Endothelial cell of umbilical vein (primary cell): Measurements from ENCODE around the gene ACTL7B. TPM values are rescaled to one million over a fixed set of nuclear protein-coding genes. Genes with fewer than 3 reads are reported as not detected.

Experiments
- BruUV-seq: library from RNA; stranded (reverse); fragments of 400-500 nt; replicated peaks from 2 replicates; lab custom pipeline; 2021; lab: Mats Ljungman, UMichigan
- CTCF ChIA-PET: fragments of 300-600, 350-600 bp; sonication (Branson Sonifier 250); formaldehyde crosslinking; loops from one replicate; lab custom pipeline; 2021; ENCODE audit warnings: antibody characterized with exemption, inconsistent platforms; lab: Charles Lee
- POLR2A ChIA-PET: fragments of 300-600, 350-600 bp; sonication (Branson Sonifier 250); formaldehyde crosslinking; loops from one replicate; lab custom pipeline; 2021; ENCODE audit warnings: antibody characterized with exemption, inconsistent platforms; lab: Charles Lee
- DNase-seq: peaks from one replicate; pipeline ENCODE4 v3.0.0-alpha.2; 2011; ENCODE audit warnings: low read depth, low spot score
- FAIRE-seq: peaks from 2 replicates; lab custom pipeline; 2011; peaks lifted over from hg19 to GRCh38; lab: Jason Lieb, UNC
- H2AFZ ChIP-seq: 2 replicates; pipeline ENCODE4 v1.6.0; 2012; ENCODE audit warnings: low read depth, low read length, control low read depth, inconsistent platforms
- H3K27ac ChIP-seq: 2 replicates; pipeline ENCODE4 v1.5.1; 2011; ENCODE audit warnings: low read depth, mild to moderate bottlenecking, control low read depth, low read length, moderate library complexity; ENCODE audit not compliant: insufficient read depth
- H3K27me3 ChIP-seq, 2 experiments: 2 replicates each; pipeline versions ENCODE4 v1.6.0 to v1.6.1; 2011; ENCODE audit warnings: low read length in 2 of 2, mixed read lengths in 1 of 2; ENCODE audit not compliant: control insufficient read depth in 2 of 2, insufficient read depth in 2 of 2
- H3K36me3 ChIP-seq, 2 experiments: 2 replicates in 1 of 2; 3 replicates in 1 of 2; pipeline ENCODE4 v1.5.1; 2011; ENCODE audit warnings: low read length in 2 of 2, mild to moderate bottlenecking in 1 of 2, moderate library complexity in 1 of 2; ENCODE audit not compliant: control insufficient read depth in 2 of 2, insufficient read depth in 2 of 2; ENCODE audit errors: extremely low read depth in 1 of 2
- H3K4me1 ChIP-seq: 3 replicates; pipeline ENCODE4 v1.5.1; 2011; ENCODE audit warnings: mild to moderate bottlenecking, low read length; ENCODE audit not compliant: control insufficient read depth, insufficient read depth; ENCODE audit errors: extremely low read depth
- H3K4me2 ChIP-seq: 2 replicates; pipeline ENCODE4 v1.6.1; 2011; ENCODE audit warnings: low read length, control low read depth, mixed read lengths; ENCODE audit not compliant: insufficient read depth
- H3K4me3 ChIP-seq, 3 experiments: fragments of 200-600 bp in 1 of 3; sonication (generic), shearing (Covaris generic) in 1 of 3; replicated peaks in 1 of 3; 2 replicates each; pipeline ENCODE4 v1.5.1; 2011 to 2016; ENCODE audit warnings: control low read depth in 3 of 3, low read length in 3 of 3, mild to moderate bottlenecking in 2 of 3, inconsistent platforms in 1 of 3, low read depth in 1 of 3, moderate library complexity in 1 of 3; ENCODE audit not compliant: insufficient read depth in 1 of 3
- H3K79me2 ChIP-seq: 2 replicates; pipeline ENCODE4 v1.6.0; 2012; ENCODE audit warnings: low read length, inconsistent platforms; ENCODE audit not compliant: control insufficient read depth, insufficient read depth
- H3K9ac ChIP-seq: replicated peaks from 2 replicates; pipeline ENCODE3; 2011; ENCODE audit warnings: low read length, control low read depth; ENCODE audit not compliant: insufficient read depth; ENCODE audit errors: extremely low read depth
- H3K9me1 ChIP-seq: replicated peaks from 3 replicates; pipeline ENCODE4 v1.6.0; 2011; ENCODE audit warnings: mild to moderate bottlenecking, low read length; ENCODE audit not compliant: control insufficient read depth, insufficient read depth; ENCODE audit errors: extremely low read depth
- H3K9me3 ChIP-seq: replicated peaks from 2 replicates; pipeline ENCODE4 v1.5.1; 2012; ENCODE audit warnings: low read length, inconsistent platforms; ENCODE audit not compliant: control insufficient read depth, insufficient read depth
- H4K20me1 ChIP-seq: replicated peaks from 2 replicates; pipeline ENCODE3; 2011; ENCODE audit warnings: mild to moderate bottlenecking, low read length; ENCODE audit not compliant: control insufficient read depth, insufficient read depth; ENCODE audit errors: extremely low read depth
- CTCF ChIP-seq, 2 donors: IDR thresholded peaks; 1 replicate in 1 of 2; 2 replicates in 1 of 2; pipeline ENCODE4 v1.5.1; 2011; ENCODE audit warnings: low read length in 2 of 2, mild to moderate bottlenecking in 2 of 2, moderate library complexity in 2 of 2, control low read depth in 1 of 2, inconsistent platforms in 1 of 2, low read depth in 1 of 2; ENCODE audit not compliant: insufficient read depth in 1 of 2; ENCODE audit errors: extremely low read depth in 1 of 2
- EZH2 ChIP-seq: IDR thresholded peaks from 2 replicates; pipeline ENCODE4 v1.6.1; 2012; ENCODE audit warnings: borderline replicate concordance, low read depth, mild to moderate bottlenecking, moderate library complexity, low read length, inconsistent platforms; ENCODE audit not compliant: severe bottlenecking
- FOS ChIP-seq: IDR thresholded peaks from 2 replicates; pipeline ENCODE4 v1.6.1; 2011; ENCODE audit warnings: mild to moderate bottlenecking, low read length, moderate library complexity, borderline replicate concordance; ENCODE audit not compliant: insufficient read depth
- GATA2 ChIP-seq: IDR thresholded peaks from 2 replicates; pipeline ENCODE4 v1.7.0; 2011; ENCODE audit warnings: low read depth, mild to moderate bottlenecking, moderate library complexity, mixed read lengths, low read length; ENCODE audit not compliant: insufficient read length, insufficient read depth
- JUN ChIP-seq: IDR thresholded peaks from 2 replicates; pipeline ENCODE4 v1.6.1; 2011; ENCODE audit warnings: borderline replicate concordance, low read depth; ENCODE audit not compliant: insufficient read length, insufficient read depth
- MYC ChIP-seq: IDR thresholded peaks from one replicate; pipeline ENCODE4 v1.6.1; 2011; ENCODE audit warnings: mild to moderate bottlenecking, low read depth, low read length
- POLR2A ChIP-seq: IDR thresholded peaks from 2 replicates; pipeline ENCODE4 v1.6.1; 2012; ENCODE audit warnings: low read depth, mild to moderate bottlenecking, control low read depth, low read length
- POLR2AphosphoS5 ChIP-seq: IDR thresholded peaks from 2 replicates; pipeline ENCODE4 v1.6.1; 2012; ENCODE audit warnings: low read depth, mild to moderate bottlenecking, control low read depth, low read length, moderate library complexity; ENCODE audit not compliant: insufficient read depth
- dilution Hi-C: fragments of 300-500 bp; cut with MboI; formaldehyde crosslinking; loops from one replicate; pipeline ENCODE4 v1.15.0; 2019; ENCODE audit warnings: low sequenced_read_pairs; ENCODE audit not compliant: extremely low pct_ligation_motif_present
- intact Hi-C: fragments of 100-400 bp; cut with micrococcal nuclease; formaldehyde crosslinking; loops from one replicate; pipeline ENCODE4 v1.10.0; 2022
- polyA plus RNA-seq, 4 experiments: library from polyadenylated mRNA; depleted of rRNA in 3 of 4; stranded (reverse) in 3 of 4; unstranded in 1 of 4; fragments of >200 nt; gene quantifications; 2 replicates each; pipeline versions ENCODE4 v1.2.1 to v1.2.3, GENCODE V29; 2011 to 2012; ENCODE audit warnings: missing spikeins in 1 of 4
- total RNA-seq: library from RNA; stranded (reverse); gene quantifications from 2 replicates; pipeline ENCODE4 v1.2.3, GENCODE V29; 2021
- TF ChIP-seq, protein P1 (sequence below): IDR thresholded peaks from 2 replicates; pipeline ENCODE4 v1.6.1; 2011; ENCODE audit not compliant: insufficient read depth, insufficient read length

ACTL7B gene
- total and polyA plus RNA-seq, 2 donors (not counting 3 experiments of a cell fraction or from before 2014, with no cell fraction given) = not detected

DNA sequence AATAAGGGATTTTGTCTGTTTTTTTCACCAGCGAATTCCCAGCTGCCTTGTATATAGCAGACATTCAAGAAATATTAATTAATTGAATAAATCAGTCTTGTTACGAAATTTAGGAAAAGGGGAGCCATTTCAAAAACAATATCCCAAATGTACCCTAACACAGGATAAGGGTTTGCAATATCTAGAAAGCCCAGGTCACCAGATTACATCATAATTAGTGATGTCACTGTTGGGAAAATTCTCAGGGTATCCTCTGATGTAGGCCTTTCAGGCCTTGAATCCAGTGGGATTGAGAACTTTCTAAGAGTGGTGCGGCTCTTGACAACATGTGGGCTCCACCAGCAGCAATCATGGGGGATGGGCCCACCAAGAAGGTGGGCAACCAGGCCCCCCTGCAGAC lies 6.2 kb upstream of the ACTL7B start, which contains the start of gene ACTL7A:
TSS of gene ACTL7A (plus strand) at position 270 of the 400 bp plus-strand sequence. CDS start at position 327, 57 bp downstream.
- Histone ChIP-seq H3K4me2 (no peak within 1 kb of the TSS), H3K9me1 (no peaks in the 10 kb centered on the region), H4K20me1 (no peaks in the 10 kb centered on the region), H2AFZ (no peak within 1 kb of the TSS), H3K36me3 (no peaks in the 10 kb centered on the region), H3K9ac (no peak within 1 kb of the TSS), H3K79me2 (no peaks in the 10 kb centered on the region), H3K9me3 (no peaks in the 10 kb centered on the region), H3K4me3 (no peak within 1 kb of the TSS), H3K27me3 (no peaks in the 10 kb centered on the region), H3K4me1 (no peaks in the 10 kb centered on the region), H3K27ac (no peak within 1 kb of the TSS)
- ChIA-PET CTCF (no interaction called here), POLR2A (no interaction called here)
- dilution Hi-C loops (no loop called here), intact Hi-C loops (no loop called here)
- TF ChIP-seq JUN (no peak), EZH2 (no peak), FOS (no peak), MYC (no peak), CTCF (IDR thresholded peaks at IDR 0.05; ENCODE audit: extremely low read depth in 1 of 2, insufficient read depth in 1 of 2, low read depth in 1 of 2, low read length in 2 of 2) (no peak), POLR2AphosphoS5 (no peak), GATA2 (no peak), POLR2A (no peak)
- TF ChIP-seq, protein P1, sequence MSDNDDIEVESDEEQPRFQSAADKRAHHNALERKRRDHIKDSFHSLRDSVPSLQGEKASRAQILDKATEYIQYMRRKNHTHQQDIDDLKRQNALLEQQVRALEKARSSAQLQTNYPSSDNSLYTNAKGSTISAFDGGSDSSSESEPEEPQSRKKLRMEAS = no peak
- DNase-seq = no peak
- no TSS peak for BruUV-seq
- FAIRE-seq = no peak
